Stimulated activated CD4-positive, alpha-beta T cell treated with anti-CD3 and anti-CD28 coated beads, TNF-alpha, amount 100 ng/mL, for 48 hours (primary cell): Measurements from ENCODE around the gene F11.
"Not testable (repeated sequence)": the region's sequence is repeated elsewhere in the genome, so short reads cannot be mapped to it uniquely, and the experiment has no call there.

ENCODE experiments used
- DNase-seq, 3 donors: peaks; one replicate each; pipeline ENCODE4 v3.0.0-alpha.2; 2020; ENCODE audit warnings: low read depth in 3 of 3

F11 gene

DNA sequence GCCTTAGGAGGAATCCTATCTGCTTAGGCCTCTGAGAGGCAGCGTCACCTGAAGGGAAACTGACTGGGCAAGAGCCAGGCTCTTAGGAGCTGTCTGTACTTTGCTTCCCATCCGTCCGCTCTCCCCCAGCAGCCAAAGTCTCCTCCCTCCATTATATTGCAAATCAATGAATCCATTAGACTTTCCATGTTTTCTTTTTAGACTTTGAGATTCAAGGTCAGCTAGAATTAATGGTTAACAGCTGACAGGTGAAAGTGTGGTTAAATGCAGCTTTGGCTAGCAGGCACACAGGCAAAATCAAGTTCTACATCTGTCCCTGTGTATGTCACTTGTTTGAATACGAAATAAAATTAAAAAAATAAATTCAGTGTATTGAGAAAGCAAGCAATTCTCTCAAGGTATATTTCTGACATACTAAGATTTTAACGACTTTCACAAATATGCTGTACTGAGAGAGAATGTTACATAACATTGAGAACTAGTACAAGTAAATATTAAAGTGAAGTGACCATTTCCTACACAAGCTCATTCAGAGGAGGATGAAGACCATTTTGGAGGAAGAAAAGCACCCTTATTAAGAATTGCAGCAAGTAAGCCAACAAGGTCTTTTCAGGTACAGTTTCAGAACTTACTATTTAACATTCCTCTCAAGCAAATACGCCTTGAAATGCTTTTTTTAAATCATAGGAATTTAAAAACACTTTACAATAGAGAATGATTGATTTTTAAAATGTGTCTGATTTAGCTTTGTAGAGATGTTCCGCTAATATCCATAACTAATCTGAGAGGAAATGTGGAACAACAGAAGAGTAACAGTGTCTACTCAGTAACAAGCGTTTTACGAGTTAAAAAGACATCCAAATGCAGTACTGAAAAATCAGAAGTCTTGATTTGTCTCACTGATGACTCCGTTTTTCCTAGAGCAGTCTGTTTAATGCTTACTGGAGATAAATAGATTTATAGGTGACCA is at the start of gene F11:
TSS of gene F11 (plus strand) at position 507 of the 970 bp plus-strand sequence. CDS start 948 bp downstream, outside the sequence.
- DNase-seq, result no peak

DNA sequence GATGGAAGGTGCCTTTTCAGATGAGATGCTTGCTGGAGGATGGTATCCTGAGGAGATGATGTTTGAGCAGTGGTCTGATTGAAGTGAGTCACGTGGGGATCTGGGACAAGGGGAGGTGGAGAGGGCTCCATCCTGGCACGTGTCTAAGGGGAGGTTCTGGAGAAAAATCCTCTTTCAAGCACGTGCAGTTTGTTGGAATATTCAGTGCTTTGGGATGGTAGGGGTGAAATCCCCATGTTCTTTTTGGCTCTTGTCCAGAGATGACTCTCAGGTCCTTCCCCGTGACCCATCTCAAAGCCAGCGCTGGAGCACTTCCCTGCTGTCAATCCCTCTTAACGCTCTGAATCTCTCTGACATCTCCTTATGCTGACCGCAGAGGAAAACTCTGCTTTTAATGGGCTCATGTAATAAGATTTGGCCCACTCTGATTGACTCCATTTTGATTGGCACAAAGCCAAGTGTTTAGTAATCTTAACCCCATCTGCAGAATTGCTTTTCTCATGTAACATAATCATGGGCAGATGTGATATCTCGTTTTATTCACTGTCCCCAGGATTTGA is 49.4 kb upstream of the F11 start:
- no peak for DNase-seq

DNA sequence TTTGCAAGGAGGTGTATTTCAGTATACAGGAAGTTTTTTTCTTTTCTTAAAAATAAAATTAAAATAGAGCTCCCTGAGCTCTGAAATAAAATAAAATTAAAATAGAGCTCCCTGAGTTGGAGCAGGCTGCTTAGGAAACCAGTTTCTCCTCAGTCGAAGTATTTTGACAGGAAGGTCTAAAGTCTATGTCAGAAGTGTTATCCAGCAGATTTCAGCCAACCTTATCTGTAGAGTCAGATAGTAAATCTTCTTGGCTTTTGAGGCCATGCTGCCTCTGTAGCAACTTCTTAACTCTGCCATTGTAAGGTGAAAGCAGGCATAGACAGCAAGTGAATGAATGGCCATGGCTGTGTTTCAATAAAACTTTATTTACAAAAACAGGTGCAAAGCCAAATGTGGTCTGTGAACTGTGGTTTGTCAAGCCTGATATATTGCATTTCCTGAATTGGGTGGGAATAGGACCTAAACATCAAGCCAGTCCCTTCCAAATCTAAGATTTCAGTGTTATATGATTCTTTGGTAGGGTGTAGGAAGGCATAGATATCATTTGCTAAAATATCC is 48.2 kb upstream of the F11 start:
- no peak for DNase-seq

DNA sequence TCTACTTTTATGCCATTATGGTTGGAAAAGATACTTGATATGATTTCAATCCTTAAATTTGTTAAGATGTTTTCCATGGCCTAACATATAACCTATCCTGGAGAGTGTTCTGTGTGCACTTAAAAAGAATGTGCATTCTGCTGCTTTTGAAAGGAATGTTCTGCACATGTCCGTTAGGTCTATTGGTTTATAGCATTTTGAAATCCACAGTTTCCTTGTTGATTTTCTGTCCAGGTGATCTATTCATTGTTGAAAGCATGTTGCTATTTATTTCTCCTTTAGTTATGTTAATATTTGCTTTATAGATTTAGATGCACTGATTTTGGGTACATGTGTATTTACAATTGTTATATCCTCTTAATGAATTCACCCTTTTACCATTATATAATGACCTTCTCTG is 44.4 kb upstream of the F11 start:
- DNase-seq, result no peak

DNA sequence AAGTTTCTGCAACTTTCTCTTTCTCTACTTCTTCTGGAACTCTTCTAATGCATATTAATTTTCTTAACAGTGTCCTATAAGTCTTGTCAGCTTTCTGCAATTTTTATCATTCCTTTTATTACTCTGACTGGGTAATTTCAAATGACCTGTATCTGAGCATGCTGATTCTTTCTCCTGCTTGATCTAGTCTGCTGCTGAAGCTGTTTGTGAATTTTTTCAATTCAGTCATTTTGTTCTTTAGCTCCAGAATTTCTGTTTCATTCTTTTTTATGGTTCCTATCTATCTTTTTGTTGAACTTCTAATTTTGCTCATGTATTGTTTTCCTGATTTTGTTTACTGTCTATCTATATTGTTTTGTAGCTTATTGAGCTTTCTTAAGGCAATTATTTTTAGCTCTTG is 40.1 kb upstream of the F11 start:
- no peak for DNase-seq

DNA sequence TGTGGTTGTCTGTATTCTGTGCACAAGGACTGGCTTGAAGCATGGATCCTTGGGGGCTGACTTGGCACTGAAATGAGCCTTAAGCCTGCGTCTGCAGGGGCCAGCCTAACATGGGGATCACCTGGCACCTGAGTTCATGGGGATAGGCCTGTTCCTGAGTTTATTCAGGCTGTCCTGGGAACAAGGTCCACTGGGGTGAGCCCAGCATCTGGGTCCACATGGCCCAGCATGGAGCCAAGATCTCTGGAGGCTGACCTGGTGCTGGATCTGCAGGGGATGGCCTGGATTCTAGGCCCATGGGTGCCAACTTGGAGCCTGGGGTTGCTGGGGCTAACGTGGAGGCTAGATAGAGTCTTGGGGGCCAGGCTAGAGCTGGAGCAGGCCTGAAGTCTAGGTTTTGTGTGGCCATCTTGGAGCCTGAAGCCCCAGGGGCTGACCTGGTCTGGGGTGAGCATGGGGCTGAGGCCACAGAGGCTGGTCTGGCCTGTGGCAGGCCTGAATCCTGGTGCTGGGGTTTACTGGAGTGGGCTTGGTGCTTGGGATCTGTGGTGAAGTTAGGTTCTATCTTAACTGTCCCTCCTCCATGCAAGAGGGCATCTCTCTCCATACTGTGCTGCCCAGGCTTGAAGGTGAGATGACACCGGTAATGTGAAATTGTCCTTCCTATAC is 39.3 kb upstream of the F11 start:
- no peak for DNase-seq

DNA sequence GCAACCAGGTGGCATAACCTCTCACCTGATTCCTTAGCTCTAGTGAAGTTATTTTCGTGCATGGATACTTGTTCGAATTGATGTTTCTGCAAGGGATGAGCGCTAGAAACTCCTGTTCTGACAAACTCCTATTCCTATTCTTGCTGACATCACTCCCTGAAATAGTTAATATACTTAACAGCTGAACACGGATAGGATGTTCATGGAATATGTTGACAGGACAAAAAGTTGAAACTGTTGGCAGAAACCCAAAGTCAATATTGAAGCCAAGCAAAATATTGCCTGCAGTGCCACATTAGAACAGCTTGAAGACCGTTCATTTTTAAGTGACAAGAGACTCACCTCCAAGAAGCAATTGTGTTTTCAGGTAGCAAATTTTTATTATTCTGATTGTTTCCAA is 38.8 kb upstream of the F11 start, which contains the start of gene KLKB1:
TSS of gene KLKB1 (plus strand) at position 287 of the 400 bp plus-strand sequence. CDS start 689 bp downstream, outside the sequence.
- DNase-seq, result no peak

DNA sequence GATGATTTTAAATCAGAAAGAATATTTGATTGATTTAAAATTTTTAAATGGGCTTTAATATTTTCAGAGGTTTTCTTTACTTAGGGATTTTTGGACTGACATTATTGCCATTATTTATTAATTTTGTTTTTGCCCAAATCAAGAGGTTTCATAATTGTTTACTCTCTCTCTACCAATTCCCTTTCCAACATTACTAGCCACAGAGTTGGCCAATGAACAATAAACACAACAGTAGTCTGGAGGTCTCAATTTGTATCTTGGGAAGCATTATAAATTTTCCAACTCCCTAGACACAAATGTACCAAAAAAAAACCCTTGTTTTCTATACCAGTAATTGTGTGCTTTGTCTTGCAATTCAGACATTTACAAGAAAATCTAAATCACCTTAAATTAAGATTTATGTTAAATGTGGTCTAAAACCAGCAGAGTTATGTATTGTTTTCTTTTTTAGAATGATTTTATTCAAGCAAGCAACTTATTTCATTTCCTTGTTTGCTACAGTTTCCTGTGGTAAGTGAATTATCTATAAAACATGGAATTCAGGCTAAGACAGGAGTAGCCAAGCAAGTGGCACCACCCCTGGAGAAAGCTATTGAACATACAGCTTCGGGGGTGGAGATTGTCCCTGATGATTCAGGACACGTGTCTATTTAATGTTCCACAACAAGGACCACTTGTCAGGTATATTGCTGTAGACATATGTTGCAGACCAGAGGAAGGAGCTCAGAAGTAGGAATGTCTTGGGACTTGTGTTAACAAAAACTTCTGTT is 38.1 kb upstream of the F11 start:
- DNase-seq, result no peak

DNA sequence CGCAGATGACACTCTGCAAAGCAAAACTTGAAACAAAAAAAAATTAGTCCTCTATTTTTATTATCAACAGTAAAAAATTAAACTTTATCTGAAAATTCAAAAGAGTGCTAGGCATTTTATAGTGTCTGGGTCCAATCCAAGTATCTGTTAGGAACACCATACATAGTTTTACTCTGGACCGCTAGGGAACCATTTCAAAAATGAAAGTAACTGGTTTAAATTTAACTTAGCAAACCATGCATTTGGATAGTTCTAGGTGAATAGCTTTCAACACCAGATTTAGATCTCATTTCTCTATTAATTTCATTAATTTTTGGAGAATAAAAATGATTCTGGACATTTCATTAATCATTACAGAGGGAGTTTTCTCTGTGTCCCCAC is 37.5 kb upstream of the F11 start:
- no peak for DNase-seq

DNA sequence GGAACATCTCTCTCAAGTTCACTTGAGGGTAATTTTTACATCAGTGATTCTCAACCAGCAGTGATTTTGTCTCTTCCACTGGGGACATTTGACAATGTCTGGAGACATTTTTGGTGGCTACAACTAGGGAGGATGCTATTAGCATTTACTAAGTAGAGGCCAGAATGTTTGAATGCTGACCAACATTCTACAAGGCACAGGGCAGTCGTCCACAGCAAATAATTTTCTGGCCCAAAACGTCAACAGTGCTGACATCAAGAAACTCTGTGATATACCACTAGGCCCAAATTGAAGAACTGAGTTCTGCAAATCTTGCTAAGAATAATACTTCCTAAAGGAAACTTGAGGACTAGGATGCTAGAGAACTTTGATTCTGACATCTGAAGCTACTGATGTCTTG is 31.6 kb upstream of the F11 start:
- DNase-seq, result no peak

DNA sequence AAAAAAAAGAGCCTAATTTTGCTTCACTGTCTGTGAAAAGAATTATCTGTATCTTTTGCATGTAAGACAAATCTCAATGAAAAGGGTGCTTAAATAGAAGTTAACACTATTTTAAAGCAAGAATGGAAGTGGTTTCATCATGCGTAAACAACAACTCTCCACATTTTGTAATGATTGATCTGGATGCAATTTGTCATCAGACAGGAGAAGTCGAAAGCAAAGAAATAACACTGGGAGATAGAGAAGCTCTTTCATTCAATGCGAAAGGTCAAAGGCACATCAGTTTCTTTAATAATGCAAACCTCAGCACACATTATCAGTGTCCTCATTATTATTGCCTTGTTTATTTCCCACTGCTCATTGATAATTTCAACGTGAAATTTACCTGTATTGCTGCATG is 29.9 kb upstream of the F11 start:
- DNase-seq, result no peak

DNA sequence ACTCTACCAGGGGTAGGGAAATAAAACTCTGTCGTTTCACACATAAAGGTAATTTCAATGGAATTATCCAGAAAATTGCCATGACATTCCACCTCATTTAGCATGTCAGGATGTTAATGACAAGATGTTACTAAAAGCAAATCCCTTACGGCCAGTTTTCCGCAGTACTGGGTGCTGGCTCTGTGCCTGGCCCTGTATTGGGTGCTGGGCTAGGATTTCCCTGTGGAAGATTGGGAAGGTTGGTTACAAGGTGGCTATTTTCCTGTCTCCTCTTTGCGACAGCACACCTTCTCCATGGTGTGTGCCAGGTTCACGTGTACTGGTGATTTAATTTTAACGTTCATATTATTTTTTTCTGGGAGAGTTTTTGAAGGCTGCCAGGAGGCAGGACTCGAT is 25.5 kb upstream of the F11 start:
- DNase-seq, result no peak

DNA sequence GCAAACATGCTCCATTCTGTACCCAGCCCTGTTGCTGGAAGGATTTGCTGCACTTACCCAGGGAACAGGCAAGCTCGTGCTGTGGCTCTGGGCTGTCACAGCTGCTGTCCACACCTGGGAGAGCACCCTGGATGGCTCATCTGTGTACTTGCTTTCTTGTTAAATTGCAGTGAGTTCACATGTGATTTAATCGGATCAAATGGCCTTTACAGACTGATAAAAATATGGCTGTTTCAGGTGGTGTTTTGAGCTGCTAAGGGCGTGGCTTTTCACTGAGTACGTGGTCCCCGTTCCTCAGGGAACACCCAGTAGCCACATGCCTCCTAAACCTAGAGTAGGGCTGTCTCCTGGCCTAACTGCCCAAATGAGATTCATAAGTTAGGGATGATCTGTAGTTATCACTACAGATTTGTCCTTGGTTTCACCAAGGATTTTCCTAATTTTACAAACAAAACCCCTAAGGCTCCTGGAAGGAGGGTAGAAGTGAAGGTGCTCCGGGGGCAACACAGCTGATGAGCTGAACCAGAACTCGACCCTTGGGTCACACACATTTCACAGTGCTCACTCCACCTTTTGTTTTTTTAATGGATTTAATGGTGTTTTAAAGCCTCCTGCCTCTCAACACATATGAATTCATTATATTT is 25.0 kb upstream of the F11 start:
- DNase-seq, result no peak

DNA sequence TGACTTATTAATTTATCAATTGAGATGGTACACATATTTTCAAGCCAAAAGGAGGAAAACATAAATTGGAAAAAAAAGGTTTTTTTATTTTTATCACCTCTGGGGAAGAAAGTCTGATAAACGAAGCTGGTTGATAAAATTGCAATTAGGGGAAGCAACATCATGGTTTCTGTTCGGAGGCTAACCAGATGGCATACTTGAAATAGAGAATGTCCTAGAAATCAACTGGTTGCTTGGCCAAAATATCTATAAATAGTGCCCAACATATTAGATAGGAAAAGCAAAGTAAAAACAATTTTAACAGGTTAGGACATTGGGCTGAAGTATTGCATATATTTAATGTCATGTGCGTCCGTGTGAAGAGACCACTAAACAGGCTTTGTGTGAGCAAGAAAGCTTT is 24.4 kb upstream of the F11 start:
- DNase-seq, result no peak

DNA sequence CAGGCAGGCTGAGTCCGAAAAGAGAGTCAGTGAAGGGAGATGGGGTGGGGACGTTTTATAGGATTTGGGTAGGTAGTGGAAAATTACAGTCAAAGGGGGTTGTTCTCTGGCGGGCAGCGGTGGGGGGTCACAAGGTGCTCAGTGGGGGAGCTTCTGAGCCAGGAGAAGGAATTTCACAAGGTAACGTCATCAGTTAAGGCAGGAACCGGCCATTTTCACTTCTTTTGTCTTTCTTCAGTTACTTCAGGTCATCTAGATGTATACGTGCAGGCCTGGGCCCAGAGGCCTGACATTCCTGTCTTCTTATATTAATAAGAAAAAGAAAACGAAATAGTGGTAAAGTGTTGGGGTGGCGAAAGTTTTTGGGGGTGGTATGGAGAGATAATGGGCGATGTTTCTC is 24.0 kb upstream of the F11 start:
- not testable (repeated sequence) for DNase-seq

DNA sequence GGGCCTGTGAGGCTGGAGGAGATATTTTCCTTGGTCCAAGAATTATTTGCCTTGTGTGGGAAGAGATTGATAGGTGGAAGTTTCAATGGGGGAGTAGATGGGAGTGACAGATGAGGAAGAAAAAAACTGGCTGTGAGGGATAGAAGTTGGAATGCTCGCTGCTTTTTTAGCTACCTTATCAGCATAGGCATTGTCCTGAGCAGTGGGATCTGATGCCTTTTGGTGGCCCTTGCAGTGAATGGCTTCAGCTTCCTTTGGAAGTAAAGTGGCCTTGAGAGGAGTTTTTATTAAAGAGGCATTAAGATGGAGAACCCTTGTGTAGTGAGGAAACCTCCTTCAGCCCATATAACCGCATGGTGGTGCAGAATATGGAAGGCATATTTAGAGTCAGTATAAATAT is 22.7 kb upstream of the F11 start:
- no peak for DNase-seq

DNA sequence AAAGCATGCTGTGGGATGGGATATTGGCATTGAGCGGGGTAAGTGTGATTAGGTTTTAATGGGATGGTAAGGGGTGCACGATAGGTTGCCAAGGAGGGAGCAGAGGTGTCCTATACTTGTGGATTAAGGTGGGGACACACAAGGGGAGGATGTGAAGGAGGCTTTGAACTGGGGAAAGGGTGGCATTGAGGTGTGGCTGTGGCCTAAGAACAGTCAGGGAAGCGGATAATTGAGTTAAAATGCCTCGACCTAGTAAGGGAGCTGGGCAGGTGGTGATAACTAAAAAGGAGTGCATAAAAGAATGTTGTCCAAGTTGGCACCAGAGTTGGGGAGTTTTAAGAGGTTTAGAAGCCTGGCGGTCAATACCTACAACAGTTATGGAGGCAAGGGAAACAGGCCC is 21.2 kb upstream of the F11 start:
- DNase-seq, result no peak

DNA sequence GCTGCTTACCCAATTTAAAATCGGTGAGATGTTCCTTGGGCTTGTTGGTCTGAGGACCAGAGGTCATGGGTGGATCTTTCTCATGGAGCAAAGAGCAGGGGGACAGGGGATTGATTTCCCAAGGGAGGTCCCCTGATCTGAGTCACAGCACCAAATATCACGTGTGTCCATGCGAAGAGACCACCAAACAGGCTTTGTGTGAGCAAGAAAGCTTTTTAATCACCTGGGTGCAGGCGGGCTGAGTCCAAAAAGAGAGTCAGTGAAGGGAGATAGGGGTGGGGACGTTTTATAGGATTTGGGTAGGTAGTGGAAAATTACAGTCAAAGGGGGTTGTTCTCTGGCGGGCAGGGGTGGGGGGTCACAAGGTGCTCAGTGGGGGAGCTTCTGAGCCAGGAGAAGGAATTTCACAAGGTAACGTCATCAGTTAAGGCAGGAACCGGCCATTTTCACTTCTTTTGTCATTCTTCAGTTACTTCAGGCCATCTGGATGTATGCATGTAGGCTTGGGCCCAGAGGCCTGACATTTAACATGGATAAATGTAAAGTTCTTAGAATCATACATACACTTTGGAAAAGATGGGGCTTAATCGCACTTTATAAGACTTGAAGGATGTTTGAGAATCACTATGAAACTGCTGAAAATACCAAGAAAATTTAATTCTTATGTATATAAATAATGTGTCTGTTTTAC is 18.8 kb upstream of the F11 start:
- DNase-seq, result not testable (repeated sequence)

DNA sequence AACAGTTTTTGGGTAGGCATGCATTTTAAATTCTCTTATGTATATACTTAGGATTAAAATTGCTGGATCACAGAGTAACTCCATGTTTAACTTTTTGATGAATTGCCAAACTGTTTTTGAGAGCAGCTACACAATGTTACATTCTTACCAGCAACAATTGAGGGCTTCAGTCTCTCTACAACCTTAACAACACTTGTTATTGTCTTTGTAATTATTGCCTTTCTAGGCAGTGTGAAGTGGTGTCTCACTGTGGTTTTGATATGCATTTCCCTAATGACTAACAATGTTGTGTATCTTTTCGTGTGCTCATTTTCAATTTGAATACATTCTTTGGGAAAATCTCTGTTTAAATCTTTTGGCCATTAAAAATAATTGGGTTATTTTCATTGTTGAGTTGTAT is 17.3 kb upstream of the F11 start:
- no peak for DNase-seq
